HG02610 (cell line): ENCODE data around the gene RAB3IL1.

Experiments
- ATAC-seq: cut with Tn5 transposase; IDR thresholded peaks from one replicate; pipeline ENCODE4 v1.9.1; 2021; ENCODE audit warnings: mild to moderate bottlenecking, moderate library complexity; ENCODE audit not compliant: unreplicated experiment

RAB3IL1 gene

GRCh38 chr11:61919705-61920631, 2.6 kb upstream of the RAB3IL1 start:
- no peak for ATAC-seq

- ATAC-seq: no peak
Observed at GRCh38 chr11:61918938-61919704, 1.8 kb upstream of the RAB3IL1 start.

- no peak for ATAC-seq
Observed at GRCh38 chr11:61918251-61918937, 1.0 kb upstream of the RAB3IL1 start.

- no peak for ATAC-seq
Observed at GRCh38 chr11:61916737-61917333, 531 bp downstream of the RAB3IL1 start.

- no peak for ATAC-seq
Observed at GRCh38 chr11:61914471-61915171, 2.7 kb downstream of the RAB3IL1 start.

GRCh38 chr11:61913699-61914395, 3.5 kb downstream of the RAB3IL1 start:
- ATAC-seq: no peak

- no peak for ATAC-seq
Observed at GRCh38 chr11:61912991-61913698, 4.2 kb downstream of the RAB3IL1 start.

- no peak for ATAC-seq
Observed at GRCh38 chr11:61912530-61912898, 4.9 kb downstream of the RAB3IL1 start.

GRCh38 chr11:61911701-61912529, 5.5 kb downstream of the RAB3IL1 start:
- ATAC-seq: no peak

GRCh38 chr11:61911128-61911700, 6.2 kb downstream of the RAB3IL1 start:
- ATAC-seq: no peak

GRCh38 chr11:61910187-61911127, 6.9 kb downstream of the RAB3IL1 start:
- no peak for ATAC-seq

- no peak for ATAC-seq
Observed at GRCh38 chr11:61908730-61909316, 8.5 kb downstream of the RAB3IL1 start.

GRCh38 chr11:61907871-61908729, 9.3 kb downstream of the RAB3IL1 start:
- no peak for ATAC-seq

- ATAC-seq: no peak
Observed at GRCh38 chr11:61907282-61907681, 10.1 kb downstream of the RAB3IL1 start.

GRCh38 chr11:61906522-61906909, 10.8 kb downstream of the RAB3IL1 start:
- no peak for ATAC-seq
